HepG2 (cell line): ENCODE data around the gene PDE6H. TPM values are rescaled to one million over a fixed set of nuclear protein-coding genes. Genes with fewer than 3 reads are reported as not detected.

Experiments
- ATAC-seq: fragments of 200-7000 bp; cut with Tn5 transposase; 3 replicates; pipeline ENCODE4 v1.9.1; 2020; ENCODE audit warnings: mild to moderate bottlenecking, moderate library complexity
- BruUV-seq: library from RNA; stranded (reverse); fragments of 400-500 nt; replicated peaks from 2 replicates; lab custom pipeline; 2021; lab: Mats Ljungman, UMichigan
- CTCF ChIA-PET: fragments of 300-600 bp; formaldehyde crosslinking; extraction: SDS; loops from one replicate; lab custom pipeline; 2021; ENCODE audit warnings: low total read pairs, inconsistent platforms, low intra/inter-chr PET ratio; lab: Yijun Ruan, JAX
- POLR2A ChIA-PET: fragments of 350-600 bp; sonication (Branson Sonifier 250); formaldehyde crosslinking; loops from one replicate; lab custom pipeline; 2020; ENCODE audit warnings: antibody characterized with exemption, inconsistent platforms; lab: Yijun Ruan, JAX
- DNase-seq: peaks from one replicate; pipeline ENCODE4 v3.0.0-alpha.2; 2015; ENCODE audit warnings: low spot score
- FAIRE-seq: peaks from 3 replicates; lab custom pipeline; 2011; peaks lifted over from hg19 to GRCh38; lab: Jason Lieb, UNC
- H2AFZ ChIP-seq: one replicate; pipeline ENCODE4 v1.6.1; 2011; ENCODE audit warnings: low read length, inconsistent platforms
- H3K27ac ChIP-seq: fragments of 300-600 bp; 3 replicates; pipeline ENCODE4 v1.8.0; 2011; ENCODE audit warnings: mixed run types, mild to moderate bottlenecking, mixed read lengths, low read length, inconsistent platforms; ENCODE audit not compliant: insufficient read depth; ENCODE audit errors: extremely low read length
- H3K27me3 ChIP-seq, 2 experiments: fragments of 200-600 bp in 1 of 2; 2 replicates in 1 of 2; 3 replicates in 1 of 2; pipeline versions ENCODE4 v1.6.0 to v1.8.0; 2011; ENCODE audit warnings: low read length in 2 of 2, mild to moderate bottlenecking in 2 of 2, moderate library complexity in 2 of 2, inconsistent platforms in 1 of 2; ENCODE audit not compliant: insufficient read depth in 2 of 2, control insufficient read depth in 1 of 2
- H3K36me3 ChIP-seq, 2 experiments: fragments of 200-600 bp in 1 of 2; replicated peaks in 1 of 2; 2 replicates in 1 of 2; 3 replicates in 1 of 2; pipeline versions ENCODE4 v1.5.1 to v1.8.0; 2011; ENCODE audit warnings: low read length in 2 of 2, inconsistent platforms in 1 of 2; ENCODE audit not compliant: insufficient read depth in 2 of 2, control insufficient read depth in 1 of 2
- H3K4me1 ChIP-seq: 2 replicates; pipeline ENCODE4 v1.5.1; 2012; ENCODE audit warnings: low read length, inconsistent platforms; ENCODE audit not compliant: insufficient read depth
- H3K4me2 ChIP-seq: 2 replicates; pipeline ENCODE4 v1.6.0; 2011; ENCODE audit warnings: low read depth, low read length, inconsistent platforms
- H3K4me3 ChIP-seq, 3 experiments: fragments of 200-600 bp in 1 of 3; sonication (generic), shearing (Covaris generic) in 1 of 3; replicated peaks in 1 of 3; 2 replicates each; pipeline ENCODE4 v1.5.1; 2011 to 2016; ENCODE audit warnings: low read length in 3 of 3, inconsistent platforms in 2 of 3, low read depth in 2 of 3, mild to moderate bottlenecking in 2 of 3, control low read depth in 1 of 3, mixed read lengths in 1 of 3; ENCODE audit not compliant: insufficient read depth in 1 of 3
- H3K79me2 ChIP-seq: one replicate; pipeline ENCODE4 v1.6.1; 2011; ENCODE audit warnings: low read length, inconsistent platforms; ENCODE audit not compliant: insufficient read depth
- H3K9ac ChIP-seq: 2 replicates; pipeline ENCODE4 v1.6.0; 2011; ENCODE audit warnings: mild to moderate bottlenecking, low read depth, low read length, inconsistent platforms; ENCODE audit not compliant: insufficient read depth
- H3K9me3 ChIP-seq: 2 replicates; pipeline ENCODE4 v1.5.1; 2012; ENCODE audit warnings: mild to moderate bottlenecking, low read length
- H4K20me1 ChIP-seq: 2 replicates; pipeline ENCODE4 v1.6.0; 2011; ENCODE audit warnings: inconsistent platforms, mild to moderate bottlenecking, low read length, moderate library complexity; ENCODE audit not compliant: insufficient read depth
- ELF3 ChIP-seq: IDR thresholded peaks from 2 replicates; pipeline ENCODE4 v1.6.1; 2016; ENCODE audit warnings: missing genetic modification reagents, missing compliant biosample characterization
- FOSL1 ChIP-seq: sonication (generic); formaldehyde crosslinking; IDR thresholded peaks from 2 replicates; pipeline ENCODE4 v1.9.0; 2021; ENCODE audit warnings: missing genetic modification reagents, borderline replicate concordance
- FOSL2 ChIP-seq: sonication (generic); formaldehyde crosslinking; IDR thresholded peaks from 2 replicates; pipeline ENCODE4 v1.4.0; 2020; ENCODE audit warnings: missing genetic modification reagents
- FOXK1 ChIP-seq: sonication (generic); formaldehyde crosslinking; IDR thresholded peaks from 2 replicates; pipeline ENCODE4 v1.4.0; 2020; ENCODE audit warnings: low read depth, missing genetic modification reagents, borderline replicate concordance
- FOXP1 ChIP-seq, 2 experiments: fragments of 450-650 bp in 1 of 2; IDR thresholded peaks; 2 replicates each; pipeline ENCODE4 v1.6.1; 2017 to 2018; ENCODE audit warnings: antibody characterized with exemption in 1 of 2
- GABPA ChIP-seq, 2 experiments: IDR thresholded peaks; 2 replicates each; pipeline ENCODE4 v1.6.1; 2011 to 2016; ENCODE audit warnings: low read depth in 2 of 2, low read length in 1 of 2, missing biosample characterization in 1 of 2, missing genetic modification characterization in 1 of 2
- LCORL ChIP-seq, 2 experiments: fragments of 450-650 bp in 1 of 2; sonication (generic) in 1 of 2; formaldehyde crosslinking in 1 of 2; IDR thresholded peaks; 2 replicates each; pipeline versions ENCODE4 v1.5.0 to v1.6.1; 2017 to 2020; ENCODE audit warnings: antibody characterized with exemption in 1 of 2, missing genetic modification reagents in 1 of 2
- NCOA1 ChIP-seq: sonication (generic); formaldehyde crosslinking; IDR thresholded peaks from 2 replicates; pipeline ENCODE4 v1.9.0; 2021; ENCODE audit warnings: missing genetic modification reagents
- ONECUT2 ChIP-seq: sonication (generic); formaldehyde crosslinking; IDR thresholded peaks from 2 replicates; pipeline ENCODE4 v1.4.0; 2020; ENCODE audit warnings: missing genetic modification reagents
- RFX1 ChIP-seq: fragments of 450-650 bp; IDR thresholded peaks from 2 replicates; pipeline ENCODE4 v1.6.1; 2017
- TAF15 ChIP-seq: fragments of 200-400 bp; formaldehyde crosslinking; IDR thresholded peaks from one replicate; pipeline ENCODE4 v1.6.1; 2018; ENCODE audit warnings: mild to moderate bottlenecking, low read depth, low read length; ENCODE audit not compliant: poor library complexity, severe bottlenecking
- TOE1 ChIP-seq: sonication (generic); formaldehyde crosslinking; IDR thresholded peaks from 2 replicates; pipeline ENCODE4 v1.4.0; 2020; ENCODE audit warnings: mild to moderate bottlenecking, missing genetic modification reagents
- ZFP36 ChIP-seq: fragments of 150-350 bp; IDR thresholded peaks from 2 replicates; pipeline ENCODE4 v1.6.1; 2018; ENCODE audit warnings: borderline replicate concordance, low read length, low read depth; ENCODE audit not compliant: partially characterized antibody
- ZFY ChIP-seq: sonication (generic); formaldehyde crosslinking; IDR thresholded peaks from 2 replicates; pipeline ENCODE4 v1.4.0; 2020; ENCODE audit warnings: missing genetic modification reagents
- ZMAT3 ChIP-seq: sonication (generic); formaldehyde crosslinking; conservative IDR thresholded peaks from 2 replicates; pipeline ENCODE4 v1.7.0; 2021; ENCODE audit warnings: missing genetic modification reagents
- ZNF12 ChIP-seq: sonication (generic); formaldehyde crosslinking; IDR thresholded peaks from 2 replicates; pipeline ENCODE4 v1.5.0; 2020; ENCODE audit warnings: missing genetic modification reagents
- ZNF124 ChIP-seq: sonication (generic); formaldehyde crosslinking; IDR thresholded peaks from 2 replicates; pipeline ENCODE4 v1.4.0; 2020; ENCODE audit warnings: missing genetic modification reagents
- ZNF17 ChIP-seq: sonication (generic); formaldehyde crosslinking; IDR thresholded peaks from 2 replicates; pipeline ENCODE4 v1.5.0; 2020; ENCODE audit warnings: mild to moderate bottlenecking, missing genetic modification reagents
- ZNF317 ChIP-seq: sonication (generic); formaldehyde crosslinking; IDR thresholded peaks from 2 replicates; pipeline ENCODE4 v1.5.0; 2020; ENCODE audit warnings: mild to moderate bottlenecking, missing genetic modification reagents
- WGBS: methylation state at CpG from one replicate; pipeline ENCODE4 v1.1.6; 2017; ENCODE audit warnings: low lambda C conversion rate; 5-methylcytosine and 5-hydroxymethylcytosine counted together
- in situ Hi-C: cut with HindIII; loops from 2 replicates; pipeline ENCODE4 v1.10.0; 2017; ENCODE audit warnings: low pct_unique_long_range_greater_than_20kb; ENCODE audit not compliant: extremely low pct_ligation_motif_present
- intact Hi-C: fragments of 100-400 bp; cut with micrococcal nuclease; formaldehyde crosslinking; loops from one replicate; pipeline ENCODE4 v1.10.0; 2022; ENCODE audit not compliant: unreplicated experiment
- polyA plus RNA-seq, 8 experiments: library from polyadenylated mRNA; depleted of rRNA in 3 of 8; stranded (reverse) in 7 of 8; unstranded in 1 of 8; fragments of >200 nt; fragmentation: Illumina TruSeq in 4 of 8; extraction: Trizol in 4 of 8; gene quantifications; 2 replicates each; pipeline versions ENCODE4 v1.2.1 to v1.2.3, GENCODE V29; 2011 to 2016; ENCODE audit warnings: low read depth in 4 of 8, missing spikeins in 1 of 8, mixed read lengths in 1 of 8; ENCODE audit not compliant: insufficient read depth in 1 of 8
- total RNA-seq, 5 experiments: library from RNA; depleted of rRNA; stranded (reverse); fragments of >200 nt; fragmentation: Illumina TruSeq; extraction: Trizol; gene quantifications; 2 replicates each; pipeline ENCODE4 v1.2.3, GENCODE V29; 2016; ENCODE audit warnings: low read depth in 1 of 5

Gene PDE6H
- total and polyA plus RNA-seq, 2 of the 13 experiments (the other 11 are each of a cell fraction or from before 2014, with no cell fraction given), result not detected

GRCh38 chr12:14952299-14952921, 20.4 kb upstream of the PDE6H start (continued):
- TF ChIP-seq FOXK1 (CRISPR knock-in tag), result peak; percentile 30; the same call in 1 of the 2 replicates
- TF ChIP-seq ELF3 (CRISPR knock-in tag), result peak; percentile 55; the same call in 1 of the 2 replicates
- TF ChIP-seq RFX1, result peak; percentile 75
- peak; percentile 74 for TF ChIP-seq ZFP36
- no peak for TF ChIP-seq GABPA (IDR thresholded peaks at IDR 0.05; ENCODE audit: low read depth, low read length)
- peak; percentile 71 for TF ChIP-seq GABPA (CRISPR knock-in tag; IDR thresholded peaks at IDR 0.05; ENCODE audit: low read depth)
- peak; percentile 57 for TF ChIP-seq FOSL2 (CRISPR knock-in tag)

- Histone ChIP-seq H3K36me3 (no peaks in the 10 kb centered on the region), H4K20me1 (no peaks in the 10 kb centered on the region), H3K79me2 (no peaks in the 10 kb centered on the region), H3K4me1 (peaks cover 19% of the 10 kb centered on the region; the same call in 1 of the 2 replicates), H3K4me2 (no peak overlapping the region), H3K27ac (no peak overlapping the region), H3K27me3 (no peaks in the 10 kb centered on the region), H3K9ac (no peak overlapping the region), H3K4me3 (no peak overlapping the region), H3K9me3 (no peaks in the 10 kb centered on the region), H2AFZ (no peak overlapping the region)
- intact Hi-C loops, result no loop called here
- ChIA-PET POLR2A (no interaction called here), CTCF (no interaction called here)
- TF ChIP-seq FOSL1 (CRISPR knock-in tag) (no peak), ZNF17 (CRISPR knock-in tag) (no peak), ZMAT3 (CRISPR knock-in tag) (no peak), TAF15 (no peak), NCOA1 (CRISPR knock-in tag) (no peak), ZNF317 (CRISPR knock-in tag) (no peak), LCORL (IDR thresholded peaks at IDR 0.05) (no peak), LCORL (CRISPR knock-in tag; IDR thresholded peaks at IDR 0.05) (no peak), ZFY (no peak), ZNF124 (no peak), FOXP1 (IDR thresholded peaks at IDR 0.05) (no peak), FOXP1 (CRISPR knock-in tag; IDR thresholded peaks at IDR 0.05) (no peak), ONECUT2 (CRISPR knock-in tag) (no peak), TOE1 (CRISPR knock-in tag) (no peak), ZNF12 (CRISPR knock-in tag) (no peak)
- no peak for FAIRE-seq
- no peak for ATAC-seq
- 7% methylated on average over 1 of the region's 1 CpG for WGBS
- DNase-seq, result no peak
- no TSS peak for BruUV-seq
- in situ Hi-C loops, result no loop called here
Observed at GRCh38 chr12:14953752-14954151, 19.1 kb upstream of the PDE6H start.
